GM12865 (cell line): ENCODE data around the gene TSPAN12.
"Not testable (repeated sequence)": the region's sequence is repeated elsewhere in the genome, so short reads cannot be mapped to it uniquely, and the experiment has no call there.

Experiments
- DNase-seq: peaks from one replicate; pipeline ENCODE4 v3.0.0; 2010; ENCODE audit warnings: low read depth
- H3K4me3 ChIP-seq: 2 replicates; pipeline ENCODE4 v1.5.1; 2011; ENCODE audit warnings: mild to moderate bottlenecking, low read depth, low read length, control low read depth
- TF ChIP-seq, protein P1 (sequence below): IDR thresholded peaks from 2 replicates; pipeline ENCODE4 v1.5.1; 2011; ENCODE audit warnings: low read length, control low read depth, low read depth, inconsistent platforms; ENCODE audit not compliant: insufficient read depth; ENCODE audit errors: missing control alignments

The TSPAN12 gene

DNA sequence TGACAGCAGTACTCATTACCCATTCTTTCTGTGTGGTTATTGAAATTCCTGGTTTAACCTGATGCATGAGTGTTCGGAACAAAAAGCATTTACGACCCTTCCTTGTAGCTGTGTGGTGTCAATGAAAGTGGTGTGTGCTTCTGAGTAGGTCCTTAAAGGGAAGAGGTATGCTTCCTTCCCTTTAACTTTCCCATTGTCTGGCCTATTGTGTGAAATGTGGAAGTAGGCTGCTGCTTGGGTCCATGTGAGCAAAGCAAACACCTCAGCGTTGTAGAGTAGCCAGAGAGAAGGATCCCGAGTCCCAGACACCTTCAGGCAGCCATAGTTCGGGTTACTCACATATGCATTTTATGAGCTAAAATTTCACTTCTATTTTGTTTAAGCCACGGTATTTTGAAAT, 74.7 kb downstream of the TSPAN12 start:
- H3K4me3 ChIP-seq = no peak overlapping the region
- TF ChIP-seq, protein P1, sequence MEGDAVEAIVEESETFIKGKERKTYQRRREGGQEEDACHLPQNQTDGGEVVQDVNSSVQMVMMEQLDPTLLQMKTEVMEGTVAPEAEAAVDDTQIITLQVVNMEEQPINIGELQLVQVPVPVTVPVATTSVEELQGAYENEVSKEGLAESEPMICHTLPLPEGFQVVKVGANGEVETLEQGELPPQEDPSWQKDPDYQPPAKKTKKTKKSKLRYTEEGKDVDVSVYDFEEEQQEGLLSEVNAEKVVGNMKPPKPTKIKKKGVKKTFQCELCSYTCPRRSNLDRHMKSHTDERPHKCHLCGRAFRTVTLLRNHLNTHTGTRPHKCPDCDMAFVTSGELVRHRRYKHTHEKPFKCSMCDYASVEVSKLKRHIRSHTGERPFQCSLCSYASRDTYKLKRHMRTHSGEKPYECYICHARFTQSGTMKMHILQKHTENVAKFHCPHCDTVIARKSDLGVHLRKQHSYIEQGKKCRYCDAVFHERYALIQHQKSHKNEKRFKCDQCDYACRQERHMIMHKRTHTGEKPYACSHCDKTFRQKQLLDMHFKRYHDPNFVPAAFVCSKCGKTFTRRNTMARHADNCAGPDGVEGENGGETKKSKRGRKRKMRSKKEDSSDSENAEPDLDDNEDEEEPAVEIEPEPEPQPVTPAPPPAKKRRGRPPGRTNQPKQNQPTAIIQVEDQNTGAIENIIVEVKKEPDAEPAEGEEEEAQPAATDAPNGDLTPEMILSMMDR = no peak
- no peak for DNase-seq

DNA sequence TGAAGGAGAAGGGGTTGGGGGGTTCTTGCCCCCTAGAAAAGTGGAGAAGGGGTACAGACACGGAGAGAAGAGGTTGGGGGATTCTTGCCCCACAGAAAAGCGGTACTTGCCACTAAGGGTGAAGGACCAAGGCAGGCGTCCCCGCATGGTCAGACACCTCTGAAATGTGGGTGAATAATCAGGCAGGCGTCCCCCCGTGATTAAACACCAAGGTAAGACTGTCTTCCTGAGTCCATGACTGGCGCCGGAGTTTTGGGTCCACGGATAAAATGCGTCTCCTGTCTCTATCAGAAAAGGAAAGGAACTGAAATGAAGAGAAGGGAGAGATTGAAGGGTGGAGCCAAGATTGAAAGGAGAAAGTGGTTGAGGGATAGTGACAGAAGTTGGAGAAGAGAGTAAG, 76.0 kb downstream of the TSPAN12 start:
- not testable (repeated sequence) for H3K4me3 ChIP-seq, DNase-seq

DNA sequence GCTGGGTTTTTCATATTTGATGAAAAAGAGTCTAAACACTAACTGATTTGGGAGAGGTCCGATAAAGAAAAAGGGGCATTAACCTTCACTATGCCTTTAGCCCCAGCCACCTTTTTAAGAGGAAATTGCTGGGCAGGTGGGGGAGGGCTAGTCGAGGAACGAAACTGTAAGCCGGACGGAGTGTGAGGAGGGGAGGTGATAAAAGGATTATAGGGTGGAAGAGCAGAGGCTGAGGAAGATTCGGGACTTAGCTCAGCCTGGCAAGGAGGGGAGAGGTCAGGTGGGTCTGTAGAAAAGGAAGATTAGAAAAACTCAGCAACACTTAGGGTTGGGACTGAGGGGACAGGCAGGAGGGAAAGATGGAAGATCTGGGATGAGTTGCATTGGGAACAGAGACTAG, 77.0 kb downstream of the TSPAN12 start:
- H3K4me3 ChIP-seq = no peak overlapping the region
- TF ChIP-seq, protein P1 = no peak
- DNase-seq = no peak

DNA sequence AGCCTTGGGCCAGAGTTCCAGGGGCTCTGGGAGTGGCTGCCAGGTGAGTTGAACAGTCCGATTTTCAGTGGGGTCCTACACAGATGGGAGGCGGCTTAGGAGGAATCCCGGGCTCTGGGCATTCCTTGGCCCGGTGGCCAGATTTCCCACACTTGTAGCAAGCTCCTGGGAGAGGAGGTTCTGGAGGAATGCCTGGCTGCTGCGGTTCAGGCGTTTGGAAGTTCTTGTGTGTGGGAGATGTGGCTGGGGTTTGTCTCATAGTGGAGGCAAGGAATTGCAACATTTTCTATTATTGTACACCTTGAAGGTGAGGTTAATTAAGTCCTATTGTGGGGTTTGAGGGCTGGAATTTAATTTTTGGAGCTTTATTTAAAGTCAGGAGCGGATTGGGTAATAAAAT, 77.5 kb downstream of the TSPAN12 start:
- not testable (repeated sequence) for H3K4me3 ChIP-seq, DNase-seq

DNA sequence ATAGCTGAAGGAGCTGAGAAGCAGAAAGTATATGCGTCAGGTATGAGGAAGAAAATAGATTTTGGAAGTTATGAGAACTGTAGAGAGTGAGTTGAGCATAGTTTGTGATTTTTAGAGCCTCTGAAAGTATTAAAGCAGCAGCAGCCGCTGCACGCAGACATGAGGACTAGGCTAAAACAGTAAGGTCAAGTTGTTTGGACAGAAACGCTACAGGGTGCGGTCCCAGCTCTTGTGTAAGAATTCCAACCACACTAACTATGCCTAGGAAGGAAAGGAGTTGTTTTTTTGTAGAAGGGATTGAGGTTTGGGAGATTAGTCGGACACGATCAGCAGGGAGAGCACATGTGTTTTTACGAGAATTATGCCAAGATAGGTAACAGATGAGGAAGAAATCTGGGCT, 78.9 kb downstream of the TSPAN12 start:
- DNase-seq, H3K4me3 ChIP-seq: not testable (repeated sequence)

DNA sequence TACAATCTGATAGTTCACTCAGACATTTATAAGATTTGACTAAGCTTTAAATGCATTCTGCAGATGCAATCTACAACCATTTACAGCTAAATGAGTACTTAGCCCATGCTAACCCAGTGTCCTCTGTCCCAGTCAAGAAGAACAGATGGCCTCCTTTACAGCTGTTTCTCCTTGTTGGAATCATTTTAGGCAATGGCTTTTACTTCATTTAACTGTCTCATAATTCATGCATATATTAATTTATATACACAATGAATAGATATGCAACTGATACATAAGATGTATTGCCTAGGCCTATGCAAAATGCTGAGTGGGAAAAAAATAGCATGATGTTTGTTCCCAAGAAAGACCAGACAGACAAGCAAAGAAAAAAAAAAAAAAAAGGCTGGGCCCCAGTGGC, 82.2 kb downstream of the TSPAN12 start:
- TF ChIP-seq, protein P1 = no peak
- no peak for DNase-seq

DNA sequence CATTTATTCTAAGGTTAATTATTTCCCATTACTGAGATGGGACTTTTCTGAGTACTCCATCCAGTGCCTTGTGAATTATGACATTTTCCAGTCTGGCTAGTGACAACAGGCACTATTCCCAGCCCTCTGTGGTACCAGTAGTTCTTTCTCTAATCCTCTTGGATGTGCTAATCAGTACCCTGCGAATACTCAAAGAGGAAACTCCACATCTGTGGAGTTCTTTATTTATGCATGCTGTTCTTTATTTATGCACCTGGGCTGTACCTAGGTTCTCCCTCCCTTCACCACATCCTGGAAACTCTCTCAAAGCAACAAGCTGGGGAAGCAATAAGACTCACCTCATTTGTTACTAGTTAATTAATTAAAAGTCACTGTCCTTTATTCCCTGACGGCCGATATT, 83.5 kb downstream of the TSPAN12 start:
- no peak overlapping the region for H3K4me3 ChIP-seq
- TF ChIP-seq, protein P1 = no peak
- DNase-seq = no peak

More for the DNA sequence above, 82.2 kb downstream of the TSPAN12 start:
- H3K4me3 ChIP-seq = no peak overlapping the region

DNA sequence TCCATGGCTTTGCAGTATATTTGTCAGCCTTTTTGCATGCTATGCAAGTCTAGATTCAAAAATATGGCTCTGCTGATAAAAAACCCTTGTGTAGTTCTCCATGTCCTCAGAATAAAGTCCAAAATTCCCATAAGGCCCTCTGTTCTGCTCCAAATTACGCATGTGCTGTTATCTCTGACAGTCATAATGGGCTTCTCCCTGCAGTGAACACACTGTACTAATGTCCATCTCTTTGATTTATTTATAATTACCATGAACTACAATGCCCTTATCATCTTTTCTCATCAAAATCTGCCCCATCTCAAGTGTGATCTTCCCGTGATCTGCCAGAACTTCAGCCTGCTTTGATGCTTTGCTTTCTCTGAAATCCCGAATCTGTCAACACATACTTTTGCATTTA, 87.7 kb downstream of the TSPAN12 start:
- no peak for DNase-seq
- TF ChIP-seq, protein P1 = no peak
- no peak overlapping the region for H3K4me3 ChIP-seq

DNA sequence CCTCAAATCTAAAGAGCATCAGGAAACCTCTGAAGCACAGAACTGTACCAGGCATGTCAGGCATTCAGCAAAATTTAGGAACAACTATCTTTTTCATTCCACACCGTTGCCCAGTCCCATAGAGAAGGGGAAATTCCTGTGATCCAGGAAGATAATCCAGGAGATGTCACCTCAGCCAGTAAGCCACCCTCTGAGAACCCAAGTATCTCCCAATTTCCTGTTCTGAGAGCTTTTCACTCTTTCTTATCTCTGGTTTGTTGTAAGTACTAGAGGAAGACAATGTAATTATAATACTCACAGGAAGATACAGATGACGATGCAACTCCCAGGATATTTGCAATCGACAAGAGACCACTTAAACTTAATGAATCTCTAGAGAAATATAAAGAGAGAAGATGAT, 97.1 kb downstream of the TSPAN12 start:
- TF ChIP-seq, protein P1 = no peak
- H3K4me3 ChIP-seq = no peak overlapping the region
- DNase-seq = no peak
